ENCODE results near the gene TASOR2.

TASOR2 gene

GRCh38 chr10:5663692-5664427 lies 20.8 kb upstream of the TASOR2 start:
- H3K4me1 Mint-ChIP-seq (ENCODE audit: low read depth), result peaks cover 47% of the 10 kb centered on the region
- intact Hi-C loops (cut with micrococcal nuclease), result no loop called here
- peak overlapping the region; percentile 3 for H3K27ac Mint-ChIP-seq

GRCh38 chr10:5665373-5666007 lies 19.1 kb upstream of the TASOR2 start:
- Mint-ChIP-seq H3K4me1 (ENCODE audit: low read depth) (peaks cover 31% of the 10 kb centered on the region), H3K27ac (peak overlapping the region; percentile 78), H3K9me3 (no peaks in the 10 kb centered on the region), H3K27me3 (no peaks in the 10 kb centered on the region), H3K36me3 (ENCODE audit: low read depth) (peaks cover 6% of the 10 kb centered on the region), H3K4me3 (peak overlapping the region; percentile 85)
- intact Hi-C loops (cut with micrococcal nuclease), result loop anchor here (2.0 kb wide), 1 partner anchor 19 kb away; the partner anchor contains the start of gene TASOR2

More at GRCh38 chr10:5663692-5664427, 20.8 kb upstream of the TASOR2 start:
- no peak overlapping the region for H3K4me3 Mint-ChIP-seq
- H3K36me3 Mint-ChIP-seq (ENCODE audit: low read depth), result peaks cover 6% of the 10 kb centered on the region
- no peaks in the 10 kb centered on the region for H3K9me3 Mint-ChIP-seq
- H3K27me3 Mint-ChIP-seq, result no peaks in the 10 kb centered on the region

- Mint-ChIP-seq H3K36me3 (ENCODE audit: low read depth) (peaks cover 6% of the 10 kb centered on the region), H3K4me1 (ENCODE audit: low read depth) (peaks cover 28% of the 10 kb centered on the region), H3K27me3 (no peaks in the 10 kb centered on the region), H3K9me3 (no peaks in the 10 kb centered on the region), H3K4me3 (peak within 1 kb of the TSS; percentile 85), H3K27ac (peak within 1 kb of the TSS; percentile 78)
- intact Hi-C loops (cut with micrococcal nuclease), result loop anchor here (2.0 kb wide), 1 partner anchor 19 kb away; the partner anchor contains the start of gene TASOR2
Measured at GRCh38 chr10:5666008-5666840, 18.4 kb upstream of the TASOR2 start, which contains the start of gene ASB13. ASB13 (minus strand) TSS chr10:5666595; CDS start chr10:5666551, 44 bp downstream.

GRCh38 chr10:5666841-5667630 lies 17.6 kb upstream of the TASOR2 start:
- intact Hi-C loops (cut with micrococcal nuclease), result loop anchor here (2.0 kb wide), 1 partner anchor 18 kb away; the partner anchor contains the start of gene TASOR2
- H3K27me3 Mint-ChIP-seq, result no peaks in the 10 kb centered on the region
- peak overlapping the region; percentile 85 for H3K4me3 Mint-ChIP-seq
- H3K27ac Mint-ChIP-seq, result peak overlapping the region; percentile 78
- no peaks in the 10 kb centered on the region for H3K9me3 Mint-ChIP-seq
- peaks cover 28% of the 10 kb centered on the region for H3K4me1 Mint-ChIP-seq (ENCODE audit: low read depth)
- peaks cover 6% of the 10 kb centered on the region for H3K36me3 Mint-ChIP-seq (ENCODE audit: low read depth)

- no peak overlapping the region for H3K4me3 Mint-ChIP-seq
- H3K27ac Mint-ChIP-seq, result no peak overlapping the region
- peaks cover 6% of the 10 kb centered on the region for H3K36me3 Mint-ChIP-seq (ENCODE audit: low read depth)
- H3K27me3 Mint-ChIP-seq, result no peaks in the 10 kb centered on the region
- intact Hi-C loops (cut with micrococcal nuclease), result no loop called here
- H3K4me1 Mint-ChIP-seq (ENCODE audit: low read depth), result peaks cover 22% of the 10 kb centered on the region
- no peaks in the 10 kb centered on the region for H3K9me3 Mint-ChIP-seq
Measured at GRCh38 chr10:5668429-5668828, 16.2 kb upstream of the TASOR2 start.

- H3K27ac Mint-ChIP-seq, result no peak overlapping the region
- H3K9me3 Mint-ChIP-seq, result peaks cover 11% of the 10 kb centered on the region
- H3K36me3 Mint-ChIP-seq (ENCODE audit: low read depth), result peaks cover 6% of the 10 kb centered on the region
- H3K27me3 Mint-ChIP-seq, result no peaks in the 10 kb centered on the region
- no peak overlapping the region for H3K4me3 Mint-ChIP-seq
- peaks cover 12% of the 10 kb centered on the region for H3K4me1 Mint-ChIP-seq (ENCODE audit: low read depth)
- intact Hi-C loops (cut with micrococcal nuclease), result no loop called here
Measured at GRCh38 chr10:5669604-5670003, 15.0 kb upstream of the TASOR2 start.

- intact Hi-C loops (cut with micrococcal nuclease), result no loop called here
- no peak overlapping the region for H3K4me3 Mint-ChIP-seq
- H3K27me3 Mint-ChIP-seq, result no peaks in the 10 kb centered on the region
- no peak overlapping the region for H3K27ac Mint-ChIP-seq
- H3K9me3 Mint-ChIP-seq, result peaks cover 13% of the 10 kb centered on the region
- H3K4me1 Mint-ChIP-seq (ENCODE audit: low read depth), result peaks cover 9% of the 10 kb centered on the region
- H3K36me3 Mint-ChIP-seq (ENCODE audit: low read depth), result peaks cover 3% of the 10 kb centered on the region
Measured at GRCh38 chr10:5670662-5671375, 13.8 kb upstream of the TASOR2 start.

- Mint-ChIP-seq H3K9me3 (peaks cover 13% of the 10 kb centered on the region), H3K36me3 (ENCODE audit: low read depth) (no peaks in the 10 kb centered on the region), H3K4me1 (ENCODE audit: low read depth) (peaks cover 11% of the 10 kb centered on the region), H3K27ac (no peak overlapping the region), H3K27me3 (no peaks in the 10 kb centered on the region), H3K4me3 (no peak overlapping the region)
- intact Hi-C loops (cut with micrococcal nuclease), result no loop called here
Measured at GRCh38 chr10:5678397-5679036, 6.1 kb upstream of the TASOR2 start.

GRCh38 chr10:5679037-5679435 lies 5.6 kb upstream of the TASOR2 start:
- H3K27ac Mint-ChIP-seq, result no peak overlapping the region
- intact Hi-C loops (cut with micrococcal nuclease), result no loop called here
- H3K36me3 Mint-ChIP-seq (ENCODE audit: low read depth), result no peaks in the 10 kb centered on the region
- no peak overlapping the region for H3K4me3 Mint-ChIP-seq
- no peaks in the 10 kb centered on the region for H3K27me3 Mint-ChIP-seq
- H3K4me1 Mint-ChIP-seq (ENCODE audit: low read depth), result peaks cover 12% of the 10 kb centered on the region
- H3K9me3 Mint-ChIP-seq, result peaks cover 8% of the 10 kb centered on the region

- no peak overlapping the region for H3K27ac Mint-ChIP-seq
- H3K4me1 Mint-ChIP-seq (ENCODE audit: low read depth), result peaks cover 15% of the 10 kb centered on the region
- H3K9me3 Mint-ChIP-seq, result peaks cover 2% of the 10 kb centered on the region
- no peak overlapping the region for H3K4me3 Mint-ChIP-seq
- intact Hi-C loops (cut with micrococcal nuclease), result loop anchor here (5.0 to 10.0 kb wide), 2 partner anchors 133 to 215 kb away; partner anchors contain the start of genes FBH1 and GDI2
- no peaks in the 10 kb centered on the region for H3K27me3 Mint-ChIP-seq
- peaks cover 2% of the 10 kb centered on the region for H3K36me3 Mint-ChIP-seq (ENCODE audit: low read depth)
Measured at GRCh38 chr10:5679606-5680005, 5.0 kb upstream of the TASOR2 start.

GRCh38 chr10:5681930-5682329 lies 2.7 kb upstream of the TASOR2 start:
- no peaks in the 10 kb centered on the region for H3K27me3 Mint-ChIP-seq
- H3K4me1 Mint-ChIP-seq (ENCODE audit: low read depth), result peaks cover 22% of the 10 kb centered on the region
- no peak overlapping the region for H3K4me3 Mint-ChIP-seq
- H3K27ac Mint-ChIP-seq, result no peak overlapping the region
- H3K36me3 Mint-ChIP-seq (ENCODE audit: low read depth), result peaks cover 14% of the 10 kb centered on the region
- intact Hi-C loops (cut with micrococcal nuclease), result loop anchor here (5.0 to 10.0 kb wide), 2 partner anchors 130 to 213 kb away; partner anchors contain the start of genes FBH1 and GDI2
- H3K9me3 Mint-ChIP-seq, result no peaks in the 10 kb centered on the region

- peaks cover 14% of the 10 kb centered on the region for H3K36me3 Mint-ChIP-seq (ENCODE audit: low read depth)
- peaks cover 16% of the 10 kb centered on the region for H3K4me1 Mint-ChIP-seq (ENCODE audit: low read depth)
- no peak overlapping the region for H3K4me3 Mint-ChIP-seq
- no peak overlapping the region for H3K27ac Mint-ChIP-seq
- no peaks in the 10 kb centered on the region for H3K9me3 Mint-ChIP-seq
- H3K27me3 Mint-ChIP-seq, result no peaks in the 10 kb centered on the region
- intact Hi-C loops (cut with micrococcal nuclease), result loop anchor here (5.0 to 10.0 kb wide), 2 partner anchors 129 to 212 kb away; partner anchors contain the start of genes FBH1 and GDI2
Measured at GRCh38 chr10:5683065-5683464, 1.6 kb upstream of the TASOR2 start.

All from dendritic cell treated with granulocyte-macrophage colony-stimulating factor and Interleukin-4, amounts not matched to agents 40 ng/mL and 50 ng/mL, for 4 days (primary cell).